GM21825 (cell line): ENCODE data around the gene BEGAIN.

ENCODE experiments used
- ATAC-seq: cut with Tn5 transposase; IDR thresholded peaks from one replicate; pipeline ENCODE4 v1.9.1; 2021; ENCODE audit warnings: mild to moderate bottlenecking, moderate library complexity; ENCODE audit not compliant: unreplicated experiment

The BEGAIN gene

GRCh38 chr14:100553471-100553870, 33.7 kb downstream of the BEGAIN start:
- no peak for ATAC-seq

DNA sequence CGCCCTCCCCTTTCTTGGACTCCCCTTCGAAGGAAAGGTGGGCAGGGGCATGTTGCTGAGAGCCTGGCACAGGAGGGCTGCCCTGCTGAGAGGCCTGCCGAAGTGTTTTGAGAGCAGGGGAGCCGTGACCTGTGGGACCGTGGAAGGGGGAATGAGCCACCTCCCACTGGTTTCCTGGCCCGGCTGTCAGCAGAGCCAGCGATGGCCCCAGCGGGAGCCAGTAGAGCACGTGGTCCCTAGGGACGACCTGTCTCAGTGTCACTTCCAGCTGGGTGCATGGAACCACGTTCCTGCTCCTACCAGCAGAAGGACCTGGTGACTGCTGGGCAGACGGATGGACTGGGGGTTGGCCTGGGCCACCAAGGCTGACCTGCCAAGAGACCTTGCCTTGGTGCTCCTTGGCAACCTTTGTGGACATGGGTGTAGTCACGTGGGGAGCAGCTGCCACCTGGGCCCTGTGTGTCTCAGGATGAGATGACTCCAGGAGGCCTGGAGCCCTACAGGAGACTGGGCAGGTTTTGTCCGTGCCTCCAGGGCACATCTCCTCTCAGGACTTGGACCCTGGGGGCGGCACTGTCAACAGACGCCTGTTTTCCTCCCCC, 34.6 kb downstream of the BEGAIN start:
- ATAC-seq = no peak

- no peak for ATAC-seq
Observed at GRCh38 chr14:100551056-100551455, 36.2 kb downstream of the BEGAIN start.

DNA sequence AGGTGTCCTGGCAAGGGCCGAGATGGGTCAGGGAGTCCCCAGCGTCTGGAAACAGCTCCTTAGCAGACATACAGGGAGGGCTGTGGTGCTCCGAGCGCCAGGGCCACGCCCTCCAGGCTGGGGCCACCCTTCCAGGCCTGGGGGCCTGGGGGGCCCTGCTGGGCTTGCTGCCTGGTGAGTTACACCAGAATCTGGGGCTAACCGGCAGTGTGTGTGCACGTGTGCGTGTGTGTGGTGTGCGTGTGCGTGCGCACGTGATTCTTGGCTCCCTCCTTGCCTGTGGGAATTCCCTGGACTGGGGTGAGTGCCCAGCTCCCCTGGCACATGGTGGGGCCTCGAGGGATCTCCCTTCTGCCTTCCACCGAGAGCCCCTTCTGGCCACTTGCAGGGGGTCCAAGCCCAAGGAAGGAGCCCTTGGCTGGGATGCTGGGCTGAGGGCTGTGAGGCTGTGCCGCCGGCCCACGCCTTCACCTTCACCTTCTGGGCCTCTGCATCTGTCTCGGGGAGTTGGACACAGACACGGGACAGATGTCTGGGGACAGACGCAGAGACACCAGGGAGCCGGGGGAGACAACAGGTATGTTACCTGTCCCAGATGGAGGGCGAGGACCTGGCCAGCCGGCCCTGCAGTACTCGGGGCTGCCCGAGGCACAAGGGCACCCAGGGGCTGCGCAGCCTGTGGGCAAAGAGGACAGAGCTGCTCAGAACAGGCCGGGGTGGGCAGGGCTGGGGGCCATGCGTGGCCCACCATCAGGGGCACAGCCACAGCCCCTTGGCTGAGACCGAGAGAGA, 37.2 kb downstream of the BEGAIN start:
- ATAC-seq = no peak

DNA sequence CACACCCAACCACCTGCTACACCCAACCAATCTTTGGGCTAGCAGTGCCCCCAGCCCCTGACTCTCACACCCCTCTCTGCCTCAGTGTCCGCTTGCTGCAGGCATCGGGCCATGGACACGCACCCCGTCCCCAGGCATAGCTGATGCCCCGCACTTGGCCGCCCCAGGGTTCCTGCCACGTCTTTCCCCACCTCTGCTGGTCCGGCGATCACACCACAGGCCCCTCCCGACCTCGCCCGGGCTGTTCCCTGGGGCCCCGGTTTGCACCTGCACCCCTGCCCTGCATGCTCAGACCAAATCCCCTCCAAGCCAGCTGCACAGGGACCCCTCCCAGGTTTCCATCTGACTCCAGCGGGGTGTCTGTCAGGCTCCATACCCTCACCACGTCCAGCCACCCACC, 38.3 kb downstream of the BEGAIN start:
- ATAC-seq = no peak

DNA sequence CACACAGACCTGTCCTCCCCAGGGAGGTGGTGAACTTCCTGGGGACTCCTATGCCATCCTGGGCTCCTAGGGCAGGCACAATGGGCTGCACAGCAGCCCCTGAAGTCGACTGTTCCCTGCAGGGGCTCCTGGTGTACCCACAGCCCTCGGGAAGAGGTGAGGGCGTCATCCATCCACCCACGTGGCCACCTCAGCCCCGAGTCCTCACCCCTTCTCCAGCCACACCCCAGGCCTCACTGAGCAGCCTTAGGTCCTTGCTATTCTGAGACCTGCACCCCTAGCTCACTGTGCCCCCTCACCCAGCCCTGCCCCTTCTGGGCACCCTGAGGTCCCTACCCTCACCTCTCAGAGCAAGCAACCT, 38.9 kb downstream of the BEGAIN start:
- ATAC-seq = no peak

DNA sequence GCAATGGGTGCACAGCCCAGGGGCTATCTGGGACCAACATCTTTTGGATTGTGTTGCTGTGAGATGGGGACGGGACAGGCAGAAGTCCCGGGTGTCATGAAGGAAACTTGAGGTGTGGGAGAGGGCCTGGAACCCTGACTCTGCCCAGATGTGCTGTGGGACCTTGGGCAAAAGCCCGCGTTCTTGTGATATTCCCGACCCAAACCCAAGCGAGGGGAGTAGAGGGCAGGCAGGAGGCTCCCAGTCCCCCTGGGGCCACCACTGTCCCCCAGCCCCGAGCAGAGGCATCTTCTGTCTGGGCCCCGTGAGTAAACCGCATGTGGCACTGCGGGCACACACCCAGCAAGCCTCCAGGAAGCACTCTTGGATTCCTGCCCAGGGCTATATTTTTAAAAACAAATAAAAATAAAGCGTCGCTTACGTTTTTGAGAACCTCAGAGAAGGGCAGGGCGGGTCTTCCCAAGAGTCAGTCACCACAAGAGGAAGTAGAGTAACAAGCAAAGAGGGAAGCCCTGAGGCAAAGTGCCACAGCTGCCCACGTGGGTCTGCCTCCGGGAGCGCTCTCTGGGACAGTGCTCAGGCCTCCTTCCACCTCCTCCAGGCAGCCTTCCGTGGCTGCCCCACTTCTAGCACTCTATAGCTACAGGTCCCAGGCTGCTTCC, 39.5 kb downstream of the BEGAIN start:
- no peak for ATAC-seq

- no peak for ATAC-seq
Observed at GRCh38 chr14:100546051-100546443, 41.2 kb downstream of the BEGAIN start.

DNA sequence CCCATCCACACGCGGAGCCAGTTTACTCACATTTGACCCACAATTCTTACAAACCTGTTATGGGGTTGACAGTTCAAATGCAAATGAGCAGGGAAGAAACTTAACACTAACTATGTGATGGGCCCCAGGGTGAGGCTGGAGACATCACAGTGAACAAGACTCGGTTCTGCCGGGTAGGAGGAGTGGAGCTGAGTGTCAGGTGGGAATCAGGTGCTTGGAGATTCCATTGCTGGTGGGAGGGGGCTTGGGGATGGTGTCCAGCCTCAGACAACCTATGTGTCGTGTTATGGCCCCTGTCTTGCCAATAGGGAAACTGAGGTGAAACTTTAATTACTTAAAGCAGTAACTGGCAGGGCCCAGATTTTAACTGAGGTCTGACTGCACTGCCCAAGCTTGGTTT, 41.9 kb downstream of the BEGAIN start:
- ATAC-seq = no peak

- no peak for ATAC-seq
Observed at GRCh38 chr14:100544506-100545141, 42.6 kb downstream of the BEGAIN start.

- no peak for ATAC-seq
Observed at GRCh38 chr14:100543471-100544455, 43.5 kb downstream of the BEGAIN start.

GRCh38 chr14:100542619-100543205, 44.5 kb downstream of the BEGAIN start:
- no peak for ATAC-seq

DNA sequence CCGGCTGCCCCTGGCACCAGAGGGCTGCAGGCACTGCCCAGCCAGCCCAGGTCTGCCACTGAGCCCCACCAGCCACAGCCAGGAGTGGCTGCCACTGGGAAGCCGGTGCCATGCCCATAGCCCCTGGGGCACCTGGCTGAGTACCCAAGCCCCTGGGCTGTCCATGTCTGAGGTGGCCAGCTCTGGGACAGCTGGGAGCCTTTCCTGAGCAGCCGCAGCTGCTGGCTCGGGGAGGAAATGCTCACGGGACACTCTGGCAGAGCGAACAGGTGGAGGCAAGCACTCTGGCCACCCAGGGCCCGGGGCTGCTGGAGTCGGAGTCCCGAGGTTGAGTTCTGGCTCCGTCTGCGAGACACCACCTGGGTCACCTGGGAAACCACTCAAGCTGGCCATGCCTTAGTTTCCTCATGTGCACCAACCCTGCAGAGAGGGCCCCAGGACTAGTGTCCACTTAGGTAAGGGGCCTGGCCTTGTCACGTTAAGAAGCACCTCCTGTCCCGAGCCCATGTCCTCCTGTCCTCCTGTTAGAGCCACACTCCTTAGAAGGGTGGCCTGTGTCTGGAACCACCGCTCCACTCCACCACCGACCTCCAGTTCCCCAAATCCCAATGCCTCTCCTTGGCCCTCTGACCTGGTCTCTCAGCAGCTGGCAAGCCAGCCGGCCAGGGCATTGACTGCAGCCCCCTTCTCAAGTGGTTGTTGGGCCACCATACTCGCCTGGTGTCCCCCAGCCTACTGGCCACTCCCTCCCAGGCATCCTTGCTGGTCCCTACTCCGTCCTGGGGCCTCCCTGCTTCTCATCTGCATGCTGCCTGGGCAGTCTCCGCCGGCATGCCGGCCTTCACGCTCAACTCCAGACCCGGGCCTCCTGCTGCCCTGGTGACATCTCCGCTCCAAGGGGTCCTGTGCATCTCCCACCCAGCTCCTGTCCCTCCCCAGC, 45.3 kb downstream of the BEGAIN start:
- ATAC-seq = no peak

DNA sequence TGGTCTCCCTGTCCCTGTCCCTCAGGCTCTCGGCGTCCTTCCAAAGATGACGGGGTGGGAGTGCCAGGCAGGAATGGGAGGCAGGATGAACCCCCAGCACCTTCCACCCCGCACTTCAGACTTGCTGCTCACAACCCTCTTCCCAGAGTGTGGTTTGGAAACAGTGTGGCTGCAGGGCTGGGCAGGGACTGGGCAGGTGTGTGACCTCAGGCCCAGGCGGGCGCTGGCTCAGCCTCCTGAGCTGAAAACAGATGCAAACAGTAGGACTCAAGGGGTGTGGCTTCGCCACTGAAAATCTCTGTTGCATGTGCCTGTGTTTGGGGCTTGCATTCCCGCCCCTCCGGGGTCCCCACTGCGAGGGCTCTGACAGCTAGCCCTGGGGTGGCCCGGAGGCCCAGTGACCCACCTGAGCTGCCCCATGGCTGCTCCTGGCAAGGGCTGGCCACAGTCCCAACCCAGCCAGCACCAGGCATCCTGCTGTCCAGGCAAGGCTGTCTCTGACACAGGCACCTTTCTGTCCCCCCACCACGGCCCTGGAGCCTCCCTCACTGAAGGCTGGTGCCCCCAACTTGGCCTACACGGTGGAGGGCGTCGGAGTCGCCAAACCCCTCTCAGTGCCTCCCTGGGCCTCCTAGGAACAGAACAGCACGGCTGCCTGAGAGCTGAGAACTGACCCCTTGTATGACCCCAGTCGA, 46.1 kb downstream of the BEGAIN start:
- ATAC-seq = no peak

DNA sequence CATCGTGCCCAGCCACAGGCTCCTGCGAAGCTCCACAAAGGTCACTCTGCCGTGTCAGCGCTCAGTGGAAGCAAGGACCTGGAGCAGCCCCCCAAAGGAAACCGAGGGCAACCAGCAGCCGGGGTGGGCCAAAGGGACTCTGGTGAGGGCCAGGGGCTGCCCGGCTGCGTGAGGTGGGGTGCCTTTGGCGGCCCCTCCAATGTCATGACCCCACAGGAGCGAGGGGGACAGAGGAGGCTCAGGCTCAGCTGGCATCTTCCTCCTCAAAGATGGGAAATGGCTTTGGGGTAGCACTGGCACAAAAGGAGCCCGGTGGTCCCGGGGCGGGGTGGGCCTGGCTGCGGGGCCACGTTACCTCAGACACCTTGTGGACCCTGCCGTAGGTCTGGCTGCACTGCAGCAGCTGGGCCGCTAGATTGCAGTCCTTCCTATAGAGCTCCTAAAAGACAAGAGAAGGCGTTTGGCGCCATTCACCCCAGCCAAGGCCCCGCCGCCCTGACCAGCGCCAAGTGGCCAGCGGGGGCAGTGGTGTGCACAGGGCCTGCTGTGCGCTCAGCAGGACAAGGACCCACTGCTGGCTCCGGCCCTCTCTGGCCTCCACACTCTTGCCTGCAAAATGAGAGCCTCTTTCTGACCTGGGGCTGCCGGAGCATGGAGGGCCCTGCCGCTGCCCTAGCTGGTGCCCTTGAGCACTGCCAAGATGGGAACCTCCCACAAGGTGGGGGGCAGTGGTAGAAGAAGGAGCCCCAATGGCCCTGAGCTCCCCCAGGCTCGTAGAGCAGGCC, 46.9 kb downstream of the BEGAIN start:
- ATAC-seq = no peak

GRCh38 chr14:100539766-100540140, 47.5 kb downstream of the BEGAIN start:
- ATAC-seq = no peak

DNA sequence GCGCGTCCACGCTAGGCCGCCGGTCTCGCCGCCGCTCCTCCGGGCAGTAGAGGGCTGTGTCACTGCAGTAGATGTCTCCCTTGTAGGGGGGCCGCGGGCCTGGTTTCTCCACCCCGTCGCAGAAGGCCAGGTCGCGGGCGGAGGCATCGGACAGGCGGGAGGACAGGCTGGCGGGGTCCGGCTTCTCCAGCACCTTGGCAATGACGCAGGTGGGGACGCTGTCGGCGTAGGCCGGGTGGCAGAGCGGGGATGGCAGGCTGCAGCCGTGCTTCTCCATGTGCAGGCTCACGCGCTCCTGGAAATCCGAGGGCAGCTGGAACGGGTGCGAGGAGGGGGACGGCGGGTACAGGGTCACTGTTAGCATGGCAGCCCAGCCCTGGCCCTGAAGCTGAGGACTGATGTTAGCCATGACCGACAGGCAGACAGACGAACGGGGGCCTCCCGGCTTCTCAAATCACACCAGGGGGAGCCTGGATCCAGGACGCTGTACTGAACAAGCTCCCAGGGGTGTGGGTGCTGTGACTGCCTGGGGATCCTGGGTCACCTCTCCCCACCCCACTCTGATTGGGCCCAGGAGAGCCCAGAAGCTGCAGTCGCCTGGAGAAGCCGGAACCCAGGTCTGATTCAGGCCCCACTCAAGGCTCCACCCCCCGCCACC, 48.1 kb downstream of the BEGAIN start:
- no peak for ATAC-seq
